Thyroid gland (tissue), 4 donors: ENCODE measurements around the gene ASXL1. TPM values are rescaled to one million over a fixed set of nuclear protein-coding genes. Genes with fewer than 3 reads are reported as not detected.

Experiments
- DNase-seq, 2 donors: peaks; one replicate each; pipeline ENCODE4 v3.0.0-alpha.2; 2019
- H3K27ac ChIP-seq, 3 donors: fragments of 200-600 bp; sonication (generic); 1 replicate in 2 of 3; 2 replicates in 1 of 3; pipeline ENCODE4 v1.5.1; 2016 to 2019; ENCODE audit warnings: mild to moderate bottlenecking in 1 of 3, moderate library complexity in 1 of 3
- H3K27me3 ChIP-seq: fragments of 200-600 bp; sonication (generic); one replicate; pipeline ENCODE4 v1.5.1; 2019
- H3K36me3 ChIP-seq, 2 donors: fragments of 200-600 bp; sonication (generic); one replicate each; pipeline ENCODE4 v1.5.1; 2016 to 2019
- H3K4me1 ChIP-seq, 2 donors: fragments of 200-600 bp; sonication (generic); one replicate each; pipeline ENCODE4 v1.5.1; 2017 to 2019
- H3K4me3 ChIP-seq, 3 donors: fragments of 200-600 bp; sonication (generic); replicated peaks in 1 of 3; 1 replicate in 2 of 3; 2 replicates in 1 of 3; pipeline ENCODE4 v1.5.1; 2016; ENCODE audit warnings: mild to moderate bottlenecking in 1 of 3
- H3K9me3 ChIP-seq: fragments of 200-600 bp; sonication (generic); one replicate; pipeline ENCODE4 v1.5.1; 2017
- CTCF ChIP-seq, 6 experiments: fragments of 200-600 bp in 3 of 6; fragments of 450-650 bp in 3 of 6; sonication (generic) in 3 of 6; IDR thresholded peaks; one replicate each; pipeline ENCODE4 v1.5.1; 2016 to 2019; ENCODE audit warnings: antibody characterized with exemption in 6 of 6, mild to moderate bottlenecking in 2 of 6, inconsistent platforms in 1 of 6, moderate library complexity in 1 of 6
- POLR2A ChIP-seq, 2 donors: fragments of 450-650 bp; IDR thresholded peaks; one replicate each; pipeline ENCODE4 v1.6.1; 2017; ENCODE audit warnings: antibody characterized with exemption in 2 of 2, mild to moderate bottlenecking in 2 of 2, moderate library complexity in 1 of 2
- WGBS, 2 donors: methylation state at CpG; one replicate each; pipeline ENCODE4 v1.1.5; 2017; 5-methylcytosine and 5-hydroxymethylcytosine counted together
- intact Hi-C: fragments of 100-400 bp; cut with DNase I; formaldehyde crosslinking; loops from one replicate; pipeline ENCODE4 v1.15.1; 2023
- total RNA-seq, 4 donors: library from RNA; depleted of rRNA; stranded (reverse); fragments of >200 nt; gene quantifications; one replicate each; pipeline ENCODE4 v1.2.3, GENCODE V29; 2016

Gene ASXL1
- total RNA-seq, 4 donors from 2014 or later, result 62.1 to 155 (median 67.5) TPM

GRCh38 chr20:32434434-32434833 lies 76.3 kb downstream of the ASXL1 start:
- WGBS, 2 donors, result 89 to 92% methylated on average over 17 to 19 of the region's 19 CpGs
- no peaks in the 10 kb centered on the region for H3K27me3 ChIP-seq
- TF ChIP-seq POLR2A (IDR thresholded peaks at IDR 0.05) (no peak), CTCF (IDR thresholded peaks at IDR 0.05) (no peak)
- no peaks in the 10 kb centered on the region for H3K4me1 ChIP-seq
- no peak overlapping the region for H3K27ac ChIP-seq
- peaks cover 75 to 76% of the 10 kb centered on the region in 2 donors for H3K36me3 ChIP-seq
- no peak overlapping the region for H3K4me3 ChIP-seq
- intact Hi-C loops, result no loop called here
- H3K9me3 ChIP-seq, result no peaks in the 10 kb centered on the region
- DNase-seq, result no peak

- no peaks in the 10 kb centered on the region for H3K4me1 ChIP-seq
- DNase-seq, result no peak
- WGBS, 2 donors, result 90 to 94% methylated on average over 12 of the region's 12 CpGs
- H3K4me3 ChIP-seq, result no peak overlapping the region
- H3K27ac ChIP-seq, result no peak overlapping the region
- TF ChIP-seq POLR2A (IDR thresholded peaks at IDR 0.05) (no peak), CTCF (IDR thresholded peaks at IDR 0.05) (no peak)
- no peaks in the 10 kb centered on the region for H3K9me3 ChIP-seq
- peaks cover 64% of the 10 kb centered on the region in 2 donors for H3K36me3 ChIP-seq
- intact Hi-C loops, result no loop called here
- no peaks in the 10 kb centered on the region for H3K27me3 ChIP-seq
Observed at GRCh38 chr20:32435449-32436107, 77.4 kb downstream of the ASXL1 start.

- no peaks in the 10 kb centered on the region for H3K27me3 ChIP-seq
- H3K27ac ChIP-seq, result no peak overlapping the region
- H3K4me1 ChIP-seq, result no peaks in the 10 kb centered on the region
- WGBS, 2 donors, result 95 to 96% methylated on average over 10 to 11 of the region's 11 CpGs
- no peak for TF ChIP-seq CTCF (IDR thresholded peaks at IDR 0.05)
- TF ChIP-seq POLR2A (IDR thresholded peaks at IDR 0.05), result no peak
- DNase-seq, result no peak
- intact Hi-C loops, result no loop called here
- peaks cover 57% of the 10 kb centered on the region in 2 donors for H3K36me3 ChIP-seq
- H3K4me3 ChIP-seq, result no peak overlapping the region
- no peaks in the 10 kb centered on the region for H3K9me3 ChIP-seq
Observed at GRCh38 chr20:32436142-32436861, 78.2 kb downstream of the ASXL1 start.

- Histone ChIP-seq H3K36me3 (peaks cover 50% of the 10 kb centered on the region in 2 donors), H3K4me3 (no peak overlapping the region), H3K27me3 (no peaks in the 10 kb centered on the region), H3K27ac (no peak overlapping the region), H3K4me1 (no peaks in the 10 kb centered on the region), H3K9me3 (no peaks in the 10 kb centered on the region)
- no peak for TF ChIP-seq POLR2A (IDR thresholded peaks at IDR 0.05)
- TF ChIP-seq CTCF (IDR thresholded peaks at IDR 0.05), result no peak
- 96 to 97% methylated on average over 7 of the region's 7 CpGs for WGBS, 2 donors
- intact Hi-C loops, result no loop called here
- no peak for DNase-seq
Observed at GRCh38 chr20:32436968-32437367, 78.8 kb downstream of the ASXL1 start.
